IPS-20b (cell line): ENCODE data around the gene SMAD7.

ENCODE experiments used
- H3K27ac ChIP-seq: one replicate; pipeline ENCODE4 v1.5.1; 2013; ENCODE audit warnings: low read length
- H3K27me3 ChIP-seq: 2 replicates; pipeline ENCODE4 v1.6.1; 2013; ENCODE audit warnings: mild to moderate bottlenecking, low read length, inconsistent platforms; ENCODE audit not compliant: insufficient read depth
- H3K36me3 ChIP-seq: 2 replicates; pipeline ENCODE4 v1.6.1; 2013; ENCODE audit warnings: low read depth, mild to moderate bottlenecking, inconsistent platforms, low read length, moderate library complexity; ENCODE audit not compliant: insufficient read depth
- H3K4me1 ChIP-seq: 2 replicates; pipeline ENCODE4 v1.6.1; 2013; ENCODE audit warnings: mild to moderate bottlenecking, control low read depth, inconsistent platforms, low read length, moderate library complexity; ENCODE audit not compliant: insufficient read depth
- H3K4me3 ChIP-seq: 2 replicates; pipeline ENCODE4 v1.5.1; 2013; ENCODE audit warnings: mild to moderate bottlenecking, low read length, inconsistent platforms
- H3K9ac ChIP-seq: 2 replicates; pipeline ENCODE4 v1.6.1; 2013; ENCODE audit warnings: low read depth, mild to moderate bottlenecking, inconsistent platforms, low read length, moderate library complexity
- H3K9me3 ChIP-seq: 2 replicates; pipeline ENCODE4 v1.6.1; 2013; ENCODE audit warnings: mild to moderate bottlenecking, low read depth, low read length, inconsistent platforms; ENCODE audit not compliant: insufficient read depth

SMAD7 gene

GRCh38 chr18:48889981-48890762 lies 60.6 kb downstream of the SMAD7 start:
- Histone ChIP-seq H3K9me3 (no peaks in the 10 kb centered on the region), H3K27ac (no peak overlapping the region), H3K36me3 (no peaks in the 10 kb centered on the region), H3K4me1 (no peaks in the 10 kb centered on the region; the same call in 1 of the 2 replicates), H3K4me3 (no peak overlapping the region), H3K9ac (no peak overlapping the region), H3K27me3 (no peaks in the 10 kb centered on the region)

DNA sequence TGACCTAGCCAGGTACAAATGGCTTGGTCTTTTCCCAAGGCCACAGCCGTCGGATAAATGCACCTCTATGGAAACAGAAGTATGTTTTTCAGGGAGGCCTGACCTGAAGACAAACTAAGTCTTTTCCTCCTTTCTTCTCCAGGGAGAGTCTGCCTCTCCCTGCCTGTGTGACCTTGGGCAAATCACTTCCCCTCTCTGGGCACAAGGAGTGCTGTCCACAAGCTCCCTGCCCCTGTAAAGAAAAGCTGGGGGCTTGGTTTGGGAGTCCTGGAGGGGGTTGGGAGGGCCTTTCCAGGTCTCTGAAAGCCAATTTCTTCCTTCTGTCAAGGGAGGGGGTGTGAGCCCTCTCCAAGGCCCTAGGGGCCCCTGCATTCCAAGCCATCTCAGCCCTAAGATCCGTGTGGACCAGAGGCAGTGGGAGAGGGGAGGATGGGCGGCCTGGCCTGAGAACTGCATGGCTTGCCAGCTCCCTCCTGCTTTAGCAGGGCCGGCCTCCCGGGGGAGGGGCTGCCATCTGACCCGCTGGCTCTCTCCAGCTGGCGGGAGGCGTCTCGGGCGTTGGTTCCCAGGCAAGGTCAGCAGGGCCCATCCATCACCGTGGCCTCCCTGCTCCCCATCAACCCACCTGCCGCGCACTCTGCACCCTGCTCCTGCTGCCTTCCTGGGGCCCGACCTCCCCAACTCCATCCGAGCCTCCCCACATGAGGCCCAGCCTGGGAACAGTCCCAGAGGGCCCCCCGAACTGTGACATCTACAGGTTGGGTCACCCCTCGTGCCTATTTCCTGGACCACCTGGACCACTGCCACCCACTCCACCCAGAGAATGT lies 61.4 kb downstream of the SMAD7 start:
- H3K36me3 ChIP-seq: no peaks in the 10 kb centered on the region
- no peaks in the 10 kb centered on the region for H3K27me3 ChIP-seq
- H3K4me3 ChIP-seq: no peak overlapping the region
- H3K9me3 ChIP-seq: no peaks in the 10 kb centered on the region
- H3K9ac ChIP-seq: no peak overlapping the region
- H3K4me1 ChIP-seq: no peaks in the 10 kb centered on the region; the same call in 1 of the 2 replicates
- no peak overlapping the region for H3K27ac ChIP-seq

DNA sequence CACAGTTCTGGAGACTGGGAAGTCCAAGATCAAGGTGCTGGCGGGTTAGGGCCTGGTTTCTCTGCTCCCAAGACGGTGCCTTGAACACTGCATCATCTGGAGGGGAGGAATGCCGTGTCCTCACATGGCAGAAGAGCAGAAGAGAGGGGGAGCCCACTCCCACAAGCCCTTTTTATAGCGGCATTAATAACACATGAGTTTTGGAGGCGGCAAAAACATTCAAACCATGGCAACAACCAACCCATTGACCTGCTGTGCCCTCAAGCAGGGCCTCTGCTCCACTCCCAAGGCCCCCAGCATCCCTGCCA lies 62.0 kb downstream of the SMAD7 start:
- Histone ChIP-seq H3K9ac (no peak overlapping the region), H3K4me1 (no peaks in the 10 kb centered on the region; the same call in 1 of the 2 replicates), H3K27me3 (no peaks in the 10 kb centered on the region), H3K27ac (no peak overlapping the region), H3K9me3 (no peaks in the 10 kb centered on the region), H3K36me3 (no peaks in the 10 kb centered on the region), H3K4me3 (no peak overlapping the region)

- Histone ChIP-seq H3K36me3 (no peaks in the 10 kb centered on the region), H3K4me3 (no peak overlapping the region), H3K27me3 (no peaks in the 10 kb centered on the region), H3K27ac (no peak overlapping the region), H3K9ac (no peak overlapping the region), H3K9me3 (no peaks in the 10 kb centered on the region), H3K4me1 (no peaks in the 10 kb centered on the region; the same call in 1 of the 2 replicates)
These were observed 62.6 kb downstream of the SMAD7 start for GRCh38 chr18:48887905-48888772.

DNA sequence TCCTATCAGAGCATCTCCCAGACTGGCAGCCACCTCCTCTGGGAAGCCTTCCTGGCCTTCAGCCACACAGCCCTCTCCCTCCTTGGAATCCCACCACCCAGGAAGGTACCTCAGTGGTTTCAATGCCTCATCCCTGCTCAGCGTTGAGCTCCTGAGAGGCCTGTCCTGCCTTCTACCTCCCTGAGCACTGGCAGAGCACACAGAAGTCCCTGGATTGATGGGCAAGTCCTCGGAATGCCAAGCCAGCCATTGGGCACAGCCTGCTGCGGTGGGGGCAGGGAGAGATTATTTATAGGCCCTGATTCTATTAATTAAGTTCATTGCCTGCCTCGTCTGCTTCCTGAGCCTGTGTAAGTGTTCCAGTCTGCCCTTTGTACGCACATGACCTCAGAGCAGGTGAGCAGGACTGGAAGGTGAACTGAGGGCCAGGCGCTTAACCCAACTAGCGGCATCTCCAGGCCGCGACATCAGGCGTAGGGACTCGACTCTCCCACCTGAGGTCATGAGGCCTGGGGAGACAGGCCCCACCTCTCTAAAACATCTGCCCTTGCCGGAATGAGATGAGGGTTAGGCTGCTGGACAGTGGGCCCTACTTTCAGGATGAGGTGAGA lies 63.4 kb downstream of the SMAD7 start:
- H3K4me1 ChIP-seq: no peaks in the 10 kb centered on the region; the same call in 1 of the 2 replicates
- H3K36me3 ChIP-seq: no peaks in the 10 kb centered on the region
- no peak overlapping the region for H3K9ac ChIP-seq
- no peaks in the 10 kb centered on the region for H3K9me3 ChIP-seq
- no peak overlapping the region for H3K4me3 ChIP-seq
- no peaks in the 10 kb centered on the region for H3K27me3 ChIP-seq
- no peak overlapping the region for H3K27ac ChIP-seq

- Histone ChIP-seq H3K4me3 (no peak overlapping the region), H3K36me3 (no peaks in the 10 kb centered on the region), H3K27me3 (no peaks in the 10 kb centered on the region), H3K9ac (no peak overlapping the region), H3K4me1 (no peaks in the 10 kb centered on the region; the same call in 1 of the 2 replicates), H3K27ac (no peak overlapping the region), H3K9me3 (no peaks in the 10 kb centered on the region)
These were observed 64.1 kb downstream of the SMAD7 start for GRCh38 chr18:48886520-48887293.

DNA sequence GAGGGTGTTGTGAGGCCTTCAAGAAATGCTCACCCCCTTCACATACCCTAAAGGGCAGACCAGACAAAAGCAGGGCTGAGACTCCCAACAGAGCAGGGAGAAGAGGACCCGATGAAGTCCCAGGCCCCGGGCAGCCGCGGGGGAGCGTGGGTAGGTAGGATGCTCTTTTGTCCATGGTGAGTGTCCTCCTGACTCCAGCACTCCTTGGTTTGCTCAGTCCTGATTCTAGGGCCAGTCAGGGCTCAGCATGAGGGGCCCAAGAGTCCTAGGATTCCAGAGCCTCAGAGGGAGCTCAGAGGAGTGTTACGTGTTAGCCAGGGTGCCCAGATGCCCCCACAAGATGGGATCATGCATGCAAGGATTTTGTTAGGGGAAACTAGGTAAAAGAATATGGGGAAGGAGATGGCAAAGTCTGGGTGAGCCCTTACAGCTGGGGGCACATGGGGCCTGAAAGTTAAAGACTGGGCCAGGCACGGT lies 64.8 kb downstream of the SMAD7 start:
- no peaks in the 10 kb centered on the region for H3K27me3 ChIP-seq

GRCh38 chr18:48885266-48885923 lies 65.4 kb downstream of the SMAD7 start:
- Histone ChIP-seq H3K27ac (no peak overlapping the region), H3K9ac (no peak overlapping the region), H3K27me3 (no peaks in the 10 kb centered on the region), H3K4me3 (no peak overlapping the region), H3K36me3 (no peaks in the 10 kb centered on the region), H3K4me1 (no peaks in the 10 kb centered on the region; the same call in 1 of the 2 replicates), H3K9me3 (no peaks in the 10 kb centered on the region)

More for the DNA sequence above, 64.8 kb downstream of the SMAD7 start:
- no peaks in the 10 kb centered on the region; the same call in 1 of the 2 replicates for H3K4me1 ChIP-seq
- H3K4me3 ChIP-seq: no peak overlapping the region
- H3K27ac ChIP-seq: no peak overlapping the region
- no peak overlapping the region for H3K9ac ChIP-seq
- no peaks in the 10 kb centered on the region for H3K36me3 ChIP-seq
- no peaks in the 10 kb centered on the region for H3K9me3 ChIP-seq

DNA sequence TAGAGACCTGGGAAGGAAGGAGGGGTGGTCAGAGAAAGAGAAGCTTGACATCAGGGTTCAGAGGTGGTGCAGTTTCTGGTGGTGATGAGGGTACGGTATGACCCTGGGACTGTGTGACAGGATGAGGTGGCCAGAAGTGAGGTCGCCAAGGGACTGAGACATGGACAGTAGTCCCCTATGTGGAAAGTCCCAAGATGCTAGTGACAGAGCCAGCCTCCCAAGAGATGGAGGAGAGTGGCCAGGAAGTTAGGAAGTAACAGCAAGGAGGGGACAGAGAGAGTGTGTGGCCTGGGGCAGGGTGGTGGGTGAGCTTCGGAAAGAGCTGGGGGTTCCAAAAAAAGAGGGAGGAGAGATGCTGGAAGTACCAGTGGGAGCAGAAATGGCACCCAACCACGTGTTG lies 66.0 kb downstream of the SMAD7 start:
- Histone ChIP-seq H3K36me3 (no peaks in the 10 kb centered on the region), H3K9me3 (no peaks in the 10 kb centered on the region), H3K9ac (no peak overlapping the region), H3K27me3 (no peaks in the 10 kb centered on the region), H3K4me1 (no peaks in the 10 kb centered on the region; the same call in 1 of the 2 replicates), H3K27ac (no peak overlapping the region), H3K4me3 (no peak overlapping the region)

- Histone ChIP-seq H3K36me3 (no peaks in the 10 kb centered on the region), H3K27ac (no peak overlapping the region), H3K9ac (no peak overlapping the region), H3K4me1 (no peaks in the 10 kb centered on the region; the same call in 1 of the 2 replicates), H3K27me3 (no peaks in the 10 kb centered on the region), H3K9me3 (no peaks in the 10 kb centered on the region), H3K4me3 (no peak overlapping the region)
These were observed 66.5 kb downstream of the SMAD7 start for GRCh38 chr18:48884306-48884705.
